CD4-positive, alpha-beta T cell treated with Interleukin-6 at 100 ng/mL for 8 hours (primary cell): ENCODE results near the gene VWA5B1.

ENCODE experiments used
- DNase-seq: peaks from one replicate; pipeline ENCODE4 v3.0.0-alpha.2; 2020; ENCODE audit warnings: mixed read lengths, low spot score

The VWA5B1 gene

DNA sequence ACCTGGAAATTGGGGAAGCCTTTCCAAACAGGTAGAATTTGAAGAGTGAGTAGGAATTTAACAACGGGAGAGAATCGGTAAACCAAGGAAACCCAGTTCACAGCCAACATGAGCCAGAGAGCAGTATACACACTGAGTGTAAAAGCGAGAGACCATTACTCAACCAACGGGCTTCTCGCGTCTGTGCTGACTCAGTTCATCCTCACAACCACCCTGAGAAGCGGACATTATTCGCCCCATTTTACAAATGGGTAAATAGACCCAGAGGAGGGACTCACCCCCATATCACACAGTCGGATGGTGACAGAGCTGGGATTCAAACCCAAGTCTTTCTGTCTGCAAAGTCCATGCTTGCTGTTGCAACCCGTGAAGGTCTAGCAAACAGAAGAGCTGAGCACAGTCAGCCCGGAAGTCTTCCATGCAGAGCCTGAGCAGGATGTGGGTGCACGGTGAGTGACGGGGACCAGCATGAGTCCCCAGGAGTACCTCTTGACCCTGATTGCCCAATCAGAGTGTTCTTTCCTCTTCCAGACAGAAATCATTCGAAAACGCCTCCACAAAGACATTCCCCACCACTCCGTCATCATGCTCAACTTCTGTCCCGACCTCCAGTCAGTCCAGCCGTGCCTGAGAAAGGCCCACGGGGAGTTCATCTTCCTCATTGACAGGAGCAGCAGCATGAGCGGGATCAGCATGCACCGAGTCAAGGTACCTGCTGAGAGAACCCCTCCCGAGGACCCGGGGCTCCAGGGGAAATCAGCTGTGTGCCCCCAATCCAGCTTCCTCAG is 32.3 kb downstream of the VWA5B1 start:
- DNase-seq: peak; percentile 63

DNA sequence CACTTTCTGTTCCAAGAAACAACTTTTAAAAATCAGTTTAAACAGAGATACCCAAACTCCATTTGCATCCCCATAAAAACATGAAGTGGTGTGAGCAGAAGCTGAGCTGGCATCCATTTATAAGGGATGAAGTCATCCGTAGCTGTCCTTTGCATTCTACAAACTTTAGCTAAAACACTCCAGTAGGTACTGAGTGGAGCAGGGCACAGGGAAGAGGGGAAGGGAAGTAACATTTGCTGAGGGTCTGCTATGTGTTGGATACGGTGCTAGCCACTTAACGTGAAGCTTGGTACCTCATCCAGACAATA is 32.9 kb downstream of the VWA5B1 start:
- no peak for DNase-seq

DNA sequence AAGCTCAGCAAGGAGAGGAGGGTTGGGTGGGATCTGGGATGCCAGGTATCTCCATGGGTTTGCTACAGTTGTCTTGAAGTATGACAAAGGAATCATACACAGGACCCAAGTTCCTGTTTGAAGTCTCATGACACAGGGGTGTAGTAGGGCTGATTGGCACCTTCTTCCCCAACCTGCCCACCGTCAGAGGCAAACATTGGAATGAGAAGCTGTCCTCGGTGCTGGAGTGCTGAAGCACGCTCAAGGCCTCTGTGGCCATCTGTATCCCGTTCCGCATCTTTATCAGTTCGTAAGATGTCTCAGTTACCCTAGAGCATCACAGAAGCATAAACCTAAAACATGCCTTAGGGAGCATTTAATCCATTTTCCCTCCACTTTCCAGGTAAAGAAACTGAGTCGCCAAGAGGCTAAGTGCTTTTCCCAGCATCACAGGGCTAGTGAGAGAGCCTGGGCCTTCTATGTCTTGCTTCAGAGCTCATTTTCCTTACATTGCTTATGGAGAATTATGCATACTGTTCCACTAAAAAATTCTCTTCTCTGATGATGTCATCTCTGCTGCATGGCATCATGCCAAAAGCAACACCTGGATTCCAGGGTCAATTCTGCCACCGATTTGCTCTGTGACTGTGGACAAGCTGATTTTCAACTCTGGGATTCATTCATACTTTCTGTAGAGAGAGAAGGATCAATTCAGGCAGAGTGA is 34.2 kb downstream of the VWA5B1 start:
- DNase-seq: no peak

DNA sequence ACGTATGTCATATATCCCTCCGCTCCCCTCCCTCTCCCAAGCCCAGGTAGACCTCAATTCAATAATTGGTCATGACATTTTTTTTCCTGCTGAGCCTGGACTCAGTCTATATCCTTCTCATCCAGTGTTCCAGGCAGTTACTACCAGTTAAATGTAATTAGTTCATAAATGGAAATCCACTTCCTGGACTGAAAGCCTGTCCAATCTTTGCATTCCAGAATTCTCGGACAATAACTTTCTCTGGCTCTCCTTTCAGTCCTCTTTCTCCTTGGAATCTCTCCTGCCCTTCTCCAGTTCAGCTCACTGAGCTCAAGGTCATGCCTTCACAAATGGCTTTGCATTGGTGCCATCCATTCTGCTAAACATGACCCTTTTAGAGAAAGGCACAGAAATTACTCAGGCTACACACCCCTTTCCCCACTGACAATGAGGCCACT is 34.8 kb downstream of the VWA5B1 start:
- DNase-seq: no peak

DNA sequence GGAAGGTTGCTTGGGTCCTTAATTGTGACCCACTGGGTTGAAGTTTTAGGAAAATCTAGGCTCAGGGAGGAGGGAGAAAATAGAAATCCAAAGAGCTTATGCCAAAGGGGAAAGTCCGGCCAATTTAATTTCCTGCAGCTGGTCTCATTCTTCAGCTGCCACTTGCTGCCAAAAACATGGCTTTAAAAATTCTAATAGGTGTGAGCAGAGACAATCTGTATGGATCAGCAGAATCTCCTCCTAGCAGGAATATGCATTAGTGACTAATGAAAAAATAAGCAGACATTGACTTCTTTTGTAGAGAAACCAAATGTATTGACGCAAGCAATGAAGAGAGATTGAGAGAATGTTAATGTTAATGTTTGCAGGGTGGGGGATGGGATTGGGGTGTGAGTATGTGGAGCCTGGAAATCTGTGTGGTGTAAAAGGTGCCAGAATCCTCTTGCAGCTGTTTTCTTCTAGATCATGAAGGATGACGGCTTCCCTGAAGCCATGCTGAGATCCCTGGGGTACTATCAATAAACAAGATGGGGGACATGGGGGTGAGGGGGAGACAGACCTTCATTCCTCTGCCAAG is 35.3 kb downstream of the VWA5B1 start:
- DNase-seq: no peak

DNA sequence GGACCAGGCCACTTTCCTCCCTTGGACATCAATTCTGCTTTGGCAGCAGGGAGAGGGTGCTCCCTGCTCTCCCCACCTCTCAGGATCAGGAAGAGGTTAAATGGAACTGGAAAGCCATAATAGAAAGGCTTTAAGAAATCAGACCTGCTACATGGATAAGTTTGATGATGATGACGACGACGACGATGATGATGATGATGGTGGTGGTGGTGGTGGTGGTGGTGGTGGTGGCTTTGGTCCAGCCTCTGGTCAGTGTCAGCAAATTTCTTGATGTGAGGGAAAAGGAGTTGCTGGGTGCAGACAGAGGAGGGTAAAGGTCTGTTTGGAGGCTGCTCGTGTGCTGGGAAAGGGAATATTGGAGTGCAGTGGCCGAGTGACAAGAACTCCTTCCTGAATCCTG is 36.8 kb downstream of the VWA5B1 start:
- no peak for DNase-seq

DNA sequence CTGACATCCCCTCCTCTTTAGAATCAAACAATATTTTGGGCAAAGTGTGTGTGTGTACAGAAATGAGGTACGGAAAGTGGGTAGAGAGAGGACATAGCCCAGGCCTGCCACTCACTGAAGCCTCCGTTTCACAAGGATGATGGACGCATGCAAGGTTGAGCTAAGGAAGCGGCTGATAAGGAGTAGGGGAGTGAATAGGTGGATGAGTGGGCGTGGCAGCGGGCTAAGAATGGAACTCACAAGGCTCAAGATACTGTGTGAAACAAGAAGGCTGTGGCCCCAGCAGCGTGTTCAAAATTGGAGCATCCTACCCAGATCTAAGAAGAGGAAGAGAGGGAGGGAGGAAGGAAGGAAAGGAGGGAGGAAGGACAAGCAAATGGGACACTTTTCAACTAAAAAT is 37.5 kb downstream of the VWA5B1 start:
- DNase-seq: no peak

DNA sequence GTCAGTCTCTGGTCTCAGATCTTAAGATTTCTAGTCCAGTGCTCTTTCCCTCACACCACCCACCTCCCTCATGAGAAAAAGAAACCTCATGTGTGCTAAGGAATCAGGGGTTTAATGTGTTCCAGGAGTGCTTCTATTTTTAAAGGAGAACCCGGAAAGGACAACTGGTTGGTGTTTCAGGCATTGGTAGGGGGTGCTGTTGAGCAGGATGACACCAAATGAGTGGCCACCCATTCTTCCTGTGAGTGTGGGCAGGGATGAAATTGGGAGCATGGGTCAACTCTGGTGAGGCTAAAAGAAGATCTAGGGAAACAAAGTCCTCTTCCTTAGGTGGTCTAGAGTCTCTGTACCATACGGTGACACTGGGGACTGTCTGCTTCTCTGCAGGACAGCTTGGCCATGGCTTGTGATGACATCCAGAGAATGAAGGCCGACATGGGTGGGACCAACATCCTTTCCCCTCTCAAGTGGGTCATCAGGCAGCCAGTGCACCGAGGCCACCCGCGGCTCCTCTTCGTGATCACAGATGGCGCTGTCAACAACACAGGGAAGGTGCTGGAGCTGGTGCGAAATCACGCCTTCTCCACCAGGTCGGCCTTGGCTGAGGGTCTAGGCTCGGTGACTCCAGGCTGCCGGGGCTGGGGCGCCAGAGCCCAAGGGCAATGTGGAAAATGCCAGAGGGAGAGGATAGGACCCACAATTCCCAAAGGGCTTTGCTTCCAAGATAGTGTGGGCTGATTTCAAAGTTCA is 39.3 kb downstream of the VWA5B1 start:
- DNase-seq: no peak

DNA sequence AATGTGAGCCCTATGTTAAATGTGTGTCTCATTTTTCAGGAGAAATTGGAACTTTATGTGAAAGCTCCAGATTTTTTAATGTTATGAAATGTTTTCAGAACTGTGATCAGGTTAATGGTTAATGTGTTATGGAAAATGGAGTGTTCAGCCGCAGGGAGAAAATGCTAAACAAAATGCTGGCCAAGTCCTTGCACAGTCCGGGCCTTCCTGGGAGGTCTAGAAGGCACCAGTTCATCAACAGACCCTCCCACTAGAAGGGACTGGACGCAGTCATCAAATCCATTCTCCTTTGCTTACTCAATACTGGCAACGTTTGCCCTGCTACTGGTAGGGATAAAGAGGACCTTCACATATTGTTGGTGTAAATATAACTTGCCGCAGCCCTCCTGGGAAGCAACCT is 43.4 kb downstream of the VWA5B1 start:
- no peak for DNase-seq

DNA sequence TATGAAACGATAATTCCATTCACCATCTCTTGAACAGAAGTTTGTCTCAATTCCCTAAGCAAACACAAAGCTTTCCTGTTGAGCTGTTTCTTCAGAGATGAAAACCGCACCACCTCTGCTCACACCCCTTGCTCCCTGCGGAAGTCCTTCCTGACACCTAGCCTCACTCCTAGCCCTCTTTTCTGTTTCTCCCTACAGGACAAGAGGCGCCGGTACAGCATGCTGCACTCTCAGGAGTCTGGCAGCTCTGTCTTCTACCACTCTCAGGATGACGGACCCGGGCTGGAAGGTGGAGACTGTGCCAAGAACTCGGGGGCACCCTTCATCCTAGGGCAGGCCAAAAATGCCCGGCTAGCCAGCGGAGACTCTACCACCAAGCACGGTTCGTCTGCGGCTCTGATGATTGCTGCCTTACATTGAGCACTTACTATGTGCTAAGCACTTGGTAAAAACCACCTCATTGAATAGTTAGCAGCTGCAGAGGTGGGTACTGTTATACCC is 45.5 kb downstream of the VWA5B1 start:
- DNase-seq: no peak

DNA sequence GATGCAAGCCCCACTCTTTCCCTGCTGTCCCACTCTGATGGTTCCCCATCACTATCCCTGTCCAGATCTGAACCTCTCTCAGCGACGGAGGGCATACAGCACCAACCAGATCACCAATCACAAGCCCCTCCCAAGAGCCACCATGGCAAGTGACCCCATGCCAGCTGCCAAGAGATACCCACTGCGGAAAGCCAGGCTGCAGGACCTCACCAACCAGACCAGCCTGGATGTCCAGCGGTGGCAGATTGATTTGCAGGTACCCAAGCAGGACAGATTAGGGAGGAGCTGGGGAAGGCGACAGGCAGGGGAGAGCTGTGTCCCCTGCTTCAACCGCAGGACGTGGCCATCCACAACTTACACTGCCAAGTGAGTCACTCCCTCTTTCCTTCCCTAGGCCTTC is 46.9 kb downstream of the VWA5B1 start:
- DNase-seq: no peak

DNA sequence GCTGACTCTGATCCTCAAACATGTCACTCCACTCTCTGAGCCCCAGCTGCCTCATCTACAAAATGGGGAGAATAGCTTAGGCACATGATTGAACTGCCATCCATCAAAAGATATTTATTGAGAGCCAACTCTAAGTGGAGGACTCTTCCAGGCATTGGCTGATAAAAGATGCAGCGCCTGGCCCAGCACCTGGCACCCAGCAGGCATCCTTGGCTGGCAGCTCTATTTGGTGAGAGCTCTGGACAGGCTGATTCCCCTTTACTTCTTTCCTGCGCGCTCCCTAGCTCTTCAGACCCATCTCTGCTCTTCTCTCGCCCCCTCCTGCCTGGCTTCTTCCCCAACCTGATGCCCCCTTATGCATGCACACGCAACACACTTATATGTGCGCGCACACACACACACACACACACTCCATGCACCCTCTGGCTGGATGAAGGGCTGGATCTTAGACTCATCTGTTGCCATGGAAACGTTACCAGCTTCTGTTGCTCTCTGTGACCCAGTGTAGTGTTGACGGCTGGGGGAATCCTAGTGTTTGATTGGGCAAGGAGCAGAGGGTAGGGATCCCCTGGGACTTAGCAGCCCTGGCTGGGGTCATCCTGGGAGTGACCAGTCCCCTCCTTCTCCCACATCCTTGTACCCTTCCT is 49.3 kb downstream of the VWA5B1 start:
- no peak for DNase-seq

DNA sequence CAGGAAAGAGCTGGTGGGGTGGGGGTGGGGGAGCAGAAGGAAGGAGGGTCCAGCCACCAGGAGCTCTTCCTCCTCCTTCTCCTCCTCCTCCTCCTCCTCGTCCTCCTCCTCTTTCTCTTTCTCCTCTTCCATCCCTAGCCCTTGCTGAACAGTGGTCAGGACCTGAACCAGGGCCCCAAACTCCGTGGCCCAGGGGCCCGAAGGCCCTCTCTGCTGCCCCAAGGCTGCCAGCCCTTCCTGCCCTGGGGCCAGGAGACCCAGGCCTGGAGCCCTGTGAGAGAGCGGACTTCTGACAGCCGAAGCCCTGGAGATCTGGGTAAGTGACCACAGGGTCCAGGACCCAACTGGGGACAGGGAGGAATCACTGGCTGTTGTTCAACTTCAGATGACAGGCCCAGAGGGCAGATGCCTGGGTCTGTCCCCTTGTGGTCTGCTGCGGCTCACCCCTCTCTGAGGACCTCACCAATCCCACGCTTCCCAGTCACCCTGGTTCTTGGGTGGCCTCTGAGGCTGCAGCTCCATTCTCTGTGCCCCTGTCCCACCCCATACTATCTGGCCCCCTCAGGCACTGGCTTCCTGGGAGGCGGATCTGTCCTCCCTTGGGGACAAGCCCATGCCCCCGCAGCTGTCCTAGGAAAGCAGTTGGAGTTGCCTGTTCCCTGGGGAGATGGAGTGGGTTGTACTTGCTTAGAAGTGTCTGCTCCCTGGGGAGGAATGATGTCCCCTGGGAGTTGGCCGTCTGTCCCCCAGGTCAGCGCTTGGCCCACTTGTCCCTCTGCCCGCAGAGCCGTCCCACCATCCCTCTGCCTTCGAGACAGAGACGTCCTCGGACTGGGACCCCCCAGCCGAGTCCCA is 51.8 kb downstream of the VWA5B1 start:
- DNase-seq: no peak

DNA sequence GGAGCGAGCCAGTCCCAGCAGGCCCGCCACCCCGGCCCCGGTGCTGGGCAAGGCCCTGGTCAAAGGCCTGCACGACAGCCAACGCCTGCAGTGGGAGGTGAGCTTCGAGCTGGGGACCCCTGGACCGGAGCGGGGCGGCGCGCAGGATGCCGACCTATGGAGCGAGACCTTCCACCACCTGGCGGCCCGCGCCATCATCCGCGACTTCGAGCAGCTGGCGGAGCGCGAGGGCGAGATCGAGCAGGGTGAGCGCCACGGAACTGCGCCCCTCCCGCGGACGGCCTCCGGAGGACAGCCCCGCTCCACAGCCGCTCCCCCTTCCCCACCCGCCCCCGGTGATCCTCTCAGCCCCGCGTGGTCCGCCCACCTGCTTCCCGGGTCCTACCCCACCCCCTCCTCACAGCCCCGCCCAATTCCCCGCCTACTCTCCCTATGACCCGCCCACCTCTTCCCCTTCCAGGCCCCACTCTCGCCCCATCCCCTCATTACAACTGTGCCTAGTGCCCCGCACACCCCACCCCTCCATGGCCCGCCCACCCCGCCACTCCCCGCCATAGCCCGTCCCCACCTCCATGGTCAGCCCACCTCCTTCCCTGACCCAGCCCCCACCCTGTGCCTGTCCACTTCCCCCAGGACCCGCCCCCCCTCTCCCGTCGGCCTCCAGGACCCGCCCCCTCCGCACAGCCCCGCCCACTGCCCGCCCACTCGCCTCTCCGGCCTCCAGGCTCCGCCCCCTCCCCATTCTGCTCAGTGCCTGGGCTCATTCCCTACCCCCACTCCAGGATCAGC is 52.7 kb downstream of the VWA5B1 start:
- peak; percentile 9 for DNase-seq

DNA sequence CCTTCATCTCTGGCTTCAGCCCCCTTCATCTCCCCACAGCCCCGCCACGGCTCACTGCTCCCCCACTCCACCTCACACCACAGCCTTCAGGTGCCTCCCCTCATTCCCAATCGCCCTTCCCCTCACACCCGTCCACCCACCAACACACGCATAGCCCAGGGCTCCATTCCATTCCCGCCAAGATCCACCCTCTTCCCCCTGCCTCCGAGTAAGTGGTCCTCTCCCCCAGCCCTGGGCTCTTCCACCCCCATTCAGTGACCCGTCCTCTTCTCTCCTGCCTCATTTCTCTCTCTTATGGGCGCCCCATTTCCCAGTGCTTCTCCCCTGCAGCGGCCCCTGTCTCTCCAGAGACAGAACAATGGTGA is 53.2 kb downstream of the VWA5B1 start:
- no peak for DNase-seq

DNA sequence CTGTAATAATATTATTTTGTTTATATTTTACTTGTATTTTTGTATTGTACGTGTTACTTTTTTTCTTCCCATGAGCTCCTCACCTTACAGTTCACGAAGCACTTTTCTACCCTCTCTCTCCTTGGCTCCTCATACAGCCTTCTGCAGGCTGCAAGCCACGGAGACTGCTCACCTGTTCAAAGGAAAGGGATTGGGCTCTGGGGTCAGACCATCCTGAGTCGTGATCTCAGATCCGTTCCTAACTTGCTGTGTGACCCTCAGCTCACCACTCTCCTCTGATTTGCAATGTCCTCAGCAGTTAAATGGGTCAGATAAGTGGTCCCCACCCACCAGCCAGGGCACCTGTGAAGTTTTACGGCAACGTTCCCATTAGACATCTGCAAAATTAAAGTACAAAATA is 54.1 kb downstream of the VWA5B1 start:
- DNase-seq: no peak

DNA sequence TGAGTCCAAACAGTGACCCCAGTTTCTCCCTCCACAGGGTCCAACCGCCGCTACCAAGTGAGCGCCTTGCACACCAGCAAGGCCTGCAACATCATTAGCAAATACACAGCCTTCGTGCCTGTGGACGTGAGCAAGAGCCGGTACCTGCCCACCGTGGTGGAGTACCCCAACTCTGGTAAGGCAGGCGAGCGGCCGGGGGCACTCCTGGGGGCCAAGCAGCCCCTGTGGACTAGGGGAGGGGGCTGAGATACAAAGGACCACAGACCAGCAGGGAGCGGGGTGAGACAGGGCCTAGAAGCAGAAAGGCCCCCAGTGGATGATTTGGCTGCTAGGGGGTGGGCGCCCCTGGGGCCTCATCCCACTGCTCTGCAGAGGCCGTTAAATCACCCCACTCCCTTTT is 54.7 kb downstream of the VWA5B1 start:
- no peak for DNase-seq

DNA sequence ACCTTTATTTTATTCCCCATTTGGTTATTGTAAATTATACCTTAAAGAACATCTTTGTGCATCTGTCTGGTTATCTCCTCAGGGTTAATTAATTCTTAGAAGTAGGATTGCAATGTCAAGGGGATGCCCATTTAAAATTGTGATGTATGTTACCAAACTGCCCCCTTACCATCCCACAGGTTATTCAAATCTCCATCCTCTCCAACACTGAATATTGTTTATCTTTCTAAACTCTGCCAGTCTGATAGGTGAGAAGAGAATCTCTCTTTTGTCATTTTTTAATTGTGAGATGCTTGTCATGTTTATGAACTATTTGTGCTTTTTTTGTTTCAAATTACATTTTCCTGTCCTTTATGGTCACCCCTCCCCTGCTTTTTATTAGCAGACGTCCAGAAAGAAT is 55.8 kb downstream of the VWA5B1 start:
- no peak for DNase-seq

DNA sequence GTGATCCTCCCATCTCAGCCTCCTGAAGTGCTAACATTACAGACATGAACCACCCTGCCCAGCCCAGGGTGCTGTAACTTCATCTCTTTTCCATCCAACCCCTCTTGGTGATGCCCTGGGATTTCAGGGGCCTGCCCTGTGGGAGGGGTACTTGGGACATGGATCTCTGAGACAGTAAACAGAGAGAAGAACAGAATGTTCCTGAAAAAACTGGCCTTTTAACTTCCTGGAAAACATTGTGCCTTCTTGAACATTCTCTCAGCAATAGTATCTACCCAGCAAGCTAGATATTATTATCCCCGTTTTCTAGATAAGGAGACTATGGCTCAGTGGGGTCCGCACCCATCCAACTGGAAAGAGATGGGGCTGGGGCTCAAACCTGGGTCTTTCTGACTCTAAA is 57.0 kb downstream of the VWA5B1 start:
- DNase-seq: no peak

DNA sequence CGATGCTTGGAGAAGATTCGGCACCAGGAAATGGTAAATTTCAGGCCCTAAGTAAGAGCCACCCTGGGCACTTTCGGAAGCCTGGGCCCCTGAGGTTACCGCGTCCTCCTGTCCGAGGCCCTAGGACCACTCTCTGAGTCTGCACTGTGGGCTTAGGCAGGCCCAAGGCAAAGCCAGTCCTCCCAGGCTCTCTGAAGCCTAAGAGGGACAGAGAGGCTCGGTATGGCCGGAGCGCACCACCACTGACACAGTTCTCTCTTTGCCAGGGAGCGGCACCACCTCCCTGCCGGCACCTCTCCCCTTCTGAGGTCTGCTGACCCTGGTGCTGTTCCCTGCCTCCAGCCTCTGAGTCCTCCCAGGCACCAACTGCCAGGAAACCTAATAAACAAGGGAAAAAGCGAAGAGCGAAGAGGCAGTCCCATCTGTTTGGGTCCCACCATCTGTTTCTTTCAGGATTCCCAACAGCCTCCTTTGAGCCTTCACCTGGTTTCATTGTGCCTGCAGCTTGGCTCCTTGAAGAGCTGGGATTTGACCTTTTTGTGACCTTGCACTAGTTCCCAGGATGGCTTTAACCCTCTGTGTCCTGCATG is 57.7 kb downstream of the VWA5B1 start:
- DNase-seq: no peak
